Stimulated activated effector memory CD8-positive, alpha-beta T cell treated with anti-CD3 and anti-CD28 coated beads, Interleukin-12 subunit alpha, Interleukin-12 subunit beta, amount 100 ng/mL, for 72 hours (primary cell): Measurements from ENCODE around the gene FBXO42.
"Not testable (repeated sequence)": the region's sequence is repeated elsewhere in the genome, so short reads cannot be mapped to it uniquely, and the experiment has no call there.

Source experiments
- ATAC-seq: fragments of 150-1000 bp; cut with Tn5 transposase; 2 replicates; pipeline ENCODE4 v1.10.0; 2021
- DNase-seq, 2 donors: peaks; one replicate each; pipeline ENCODE4 v3.0.0; 2021 to 2022; ENCODE audit warnings: low spot score in 2 of 2
- H3K27ac Mint-ChIP-seq: one replicate; pipeline ENCODE4 v1.8.0; 2022; ENCODE audit warnings: mild to moderate bottlenecking, mixed read lengths
- H3K36me3 Mint-ChIP-seq: one replicate; pipeline ENCODE4 v1.8.0; 2022; ENCODE audit warnings: mild to moderate bottlenecking, mixed read lengths
- H3K4me1 Mint-ChIP-seq: one replicate; pipeline ENCODE4 v1.8.0; 2022; ENCODE audit warnings: mixed read lengths
- H3K4me3 Mint-ChIP-seq: one replicate; pipeline ENCODE4 v1.8.0; 2022; ENCODE audit warnings: mild to moderate bottlenecking, mixed read lengths
- H3K9me3 Mint-ChIP-seq: one replicate; pipeline ENCODE4 v1.8.0; 2022; ENCODE audit warnings: mixed read lengths

FBXO42 gene

DNA sequence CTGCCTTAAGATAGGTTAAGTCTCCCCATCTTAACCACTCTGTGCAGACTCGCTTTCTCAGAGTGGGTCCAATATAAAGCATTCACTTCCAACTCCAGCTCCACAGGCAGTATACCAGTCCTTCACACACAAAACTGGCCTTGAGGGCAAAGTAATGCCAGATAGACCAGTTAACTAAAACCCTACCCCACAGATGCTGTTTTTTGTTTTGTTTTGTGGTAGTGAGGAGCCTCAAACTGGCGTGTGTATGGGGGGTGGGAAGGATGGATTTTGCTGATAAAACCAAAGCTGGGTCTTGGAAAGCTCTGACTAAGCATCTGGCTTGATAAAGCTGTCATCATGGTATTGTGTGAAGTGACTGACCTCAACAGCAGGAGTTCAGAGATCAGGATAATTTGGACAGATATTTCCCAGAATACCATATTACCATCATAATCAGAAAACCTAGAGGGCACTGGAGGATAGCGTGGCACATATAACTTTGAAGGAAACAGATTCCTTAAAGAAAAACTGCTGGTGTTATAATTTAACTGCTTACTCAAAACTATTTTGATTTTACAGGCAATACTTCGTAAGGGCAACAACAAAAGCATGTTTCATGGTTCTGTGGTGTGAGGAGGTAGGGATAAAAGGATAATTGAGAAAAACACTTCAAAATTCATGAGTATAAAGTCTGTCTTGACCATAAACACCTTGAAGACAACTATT lies 85.7 kb downstream of the FBXO42 start:
- Mint-ChIP-seq H3K27ac (peak overlapping the region; percentile 20), H3K36me3 (peaks cover 44% of the 10 kb centered on the region), H3K9me3 (no peaks in the 10 kb centered on the region), H3K4me3 (no peak overlapping the region), H3K4me1 (peaks cover 28% of the 10 kb centered on the region)
- ATAC-seq (no peak), DNase-seq (no peak)

DNA sequence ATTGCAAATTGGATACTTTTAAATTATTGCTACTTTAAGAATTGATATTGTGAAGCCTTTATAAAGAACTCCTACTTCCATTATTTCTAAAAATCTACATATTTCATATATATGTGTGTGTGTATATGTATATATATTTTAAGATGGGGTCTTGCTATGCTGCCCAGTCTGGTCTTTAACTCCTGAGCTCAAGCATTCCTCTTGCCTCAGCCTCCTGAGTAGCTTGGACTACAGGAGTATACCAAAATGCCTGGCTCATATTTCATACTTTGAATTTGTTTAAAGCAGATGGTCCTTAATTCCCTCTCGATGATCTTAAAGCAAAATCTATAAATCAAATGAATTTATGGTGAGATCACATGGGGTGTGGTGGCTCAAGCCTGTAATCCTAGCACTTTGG lies 90.2 kb downstream of the FBXO42 start:
- Mint-ChIP-seq H3K4me3 (no peak overlapping the region), H3K4me1 (peaks cover 7% of the 10 kb centered on the region), H3K9me3 (no peaks in the 10 kb centered on the region), H3K27ac (no peak overlapping the region), H3K36me3 (peaks cover 32% of the 10 kb centered on the region)
- ATAC-seq (no peak), DNase-seq (no peak)

DNA sequence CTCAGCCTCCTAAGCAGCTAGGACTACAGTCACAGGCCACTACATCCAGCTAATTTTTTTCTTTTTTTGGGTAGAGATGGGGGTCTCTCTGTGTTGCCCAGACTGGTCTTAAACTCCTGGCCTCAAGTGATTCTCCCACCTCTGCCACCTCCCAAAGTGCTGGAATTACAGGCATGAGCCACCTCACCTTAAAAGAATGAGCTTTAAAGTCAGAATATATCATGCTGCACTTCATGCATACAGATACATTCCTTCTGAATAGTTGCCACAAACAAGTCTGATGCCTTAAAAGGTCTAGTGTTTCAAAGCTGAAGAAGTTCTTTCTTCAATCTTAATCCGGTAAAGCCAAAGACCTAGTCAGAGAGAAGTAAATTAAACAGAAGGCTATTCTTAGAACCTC lies 91.5 kb downstream of the FBXO42 start:
- no peak overlapping the region for H3K27ac Mint-ChIP-seq
- H3K4me3 Mint-ChIP-seq, result no peak overlapping the region
- H3K36me3 Mint-ChIP-seq, result peaks cover 36% of the 10 kb centered on the region
- DNase-seq (no peak), ATAC-seq (no peak)
- H3K4me1 Mint-ChIP-seq, result no peaks in the 10 kb centered on the region
- no peaks in the 10 kb centered on the region for H3K9me3 Mint-ChIP-seq

GRCh38 chr1:16258591-16259135 lies 93.6 kb downstream of the FBXO42 start:
- H3K4me3 Mint-ChIP-seq, result no peak overlapping the region
- H3K4me1 Mint-ChIP-seq, result no peaks in the 10 kb centered on the region
- ATAC-seq (no peak), DNase-seq (no peak)
- peaks cover 51% of the 10 kb centered on the region for H3K36me3 Mint-ChIP-seq
- peak overlapping the region; percentile 40 for H3K27ac Mint-ChIP-seq
- H3K9me3 Mint-ChIP-seq, result no peaks in the 10 kb centered on the region

GRCh38 chr1:16257968-16258367 lies 94.3 kb downstream of the FBXO42 start:
- Mint-ChIP-seq H3K27ac (peak overlapping the region; percentile 32), H3K9me3 (no peaks in the 10 kb centered on the region)

DNA sequence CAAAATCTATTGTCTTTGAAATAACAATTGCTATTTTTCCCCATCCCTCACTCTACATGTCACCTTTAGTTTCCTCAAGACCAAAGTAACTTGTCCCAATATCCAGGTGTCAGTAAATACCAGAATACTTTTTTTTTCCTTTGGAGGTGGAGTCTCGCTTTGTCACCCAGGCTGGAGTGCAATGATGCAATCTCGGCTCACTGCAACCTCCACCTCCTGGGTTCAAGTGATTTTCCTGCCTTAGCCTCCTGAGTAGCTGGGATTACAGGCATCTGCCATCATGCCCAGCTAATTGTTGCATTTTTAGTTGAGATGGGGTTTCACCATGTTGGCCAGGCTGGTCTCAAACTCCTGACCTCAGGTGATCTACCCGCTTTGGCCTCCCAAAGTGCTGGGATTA lies 94.7 kb downstream of the FBXO42 start:
- Mint-ChIP-seq H3K27ac (peak overlapping the region; percentile 32), H3K36me3 (peaks cover 55% of the 10 kb centered on the region)
- H3K9me3 Mint-ChIP-seq, ATAC-seq, DNase-seq, H3K4me1 Mint-ChIP-seq, H3K4me3 Mint-ChIP-seq: not testable (repeated sequence)

More at GRCh38 chr1:16257968-16258367, 94.3 kb downstream of the FBXO42 start:
- no peak for ATAC-seq
- Mint-ChIP-seq H3K36me3 (peaks cover 51% of the 10 kb centered on the region), H3K4me1 (no peaks in the 10 kb centered on the region), H3K4me3 (no peak overlapping the region)
- no peak for DNase-seq

GRCh38 chr1:16256478-16256877 lies 95.8 kb downstream of the FBXO42 start:
- Mint-ChIP-seq H3K4me1 (no peaks in the 10 kb centered on the region), H3K27ac (peak overlapping the region; percentile 75)

GRCh38 chr1:16254263-16254928 lies 97.9 kb downstream of the FBXO42 start:
- H3K36me3 Mint-ChIP-seq, result peaks cover 68% of the 10 kb centered on the region
- peak overlapping the region; percentile 59 for H3K27ac Mint-ChIP-seq

More at GRCh38 chr1:16256478-16256877, 95.8 kb downstream of the FBXO42 start:
- ATAC-seq, result no peak
- no peak overlapping the region for H3K4me3 Mint-ChIP-seq
- peaks cover 61% of the 10 kb centered on the region for H3K36me3 Mint-ChIP-seq
- H3K9me3 Mint-ChIP-seq, result no peaks in the 10 kb centered on the region
- DNase-seq, result no peak

DNA sequence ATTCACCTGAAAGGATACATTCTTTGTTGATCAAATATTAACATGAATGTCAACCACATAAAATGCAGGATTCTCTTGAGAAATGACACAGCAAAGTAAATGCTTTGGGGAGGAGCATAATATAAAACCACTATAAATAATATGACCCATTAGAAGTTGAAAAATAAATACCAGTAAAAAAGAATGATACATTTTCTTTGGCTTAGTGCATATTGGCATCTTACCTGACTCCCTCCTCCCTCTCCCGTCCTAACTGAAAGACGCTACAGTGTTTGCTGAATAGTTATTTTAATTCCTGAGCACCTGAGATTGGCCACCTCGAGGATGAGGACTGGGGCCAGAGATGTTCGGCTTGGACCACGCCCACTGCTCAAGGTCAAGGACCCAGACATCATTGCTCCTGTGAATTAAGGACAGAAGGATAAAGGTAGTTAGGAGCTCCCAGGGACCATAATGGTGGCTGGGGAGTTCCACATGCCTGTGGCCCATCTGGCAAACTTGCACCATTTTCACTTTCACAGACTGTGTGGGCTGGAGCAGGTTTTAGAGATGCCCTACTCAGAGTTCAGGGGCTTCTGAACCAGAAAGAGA lies 98.9 kb downstream of the FBXO42 start:
- Mint-ChIP-seq H3K4me3 (no peak overlapping the region), H3K36me3 (peaks cover 72% of the 10 kb centered on the region), H3K27ac (peak overlapping the region; percentile 59), H3K9me3 (no peaks in the 10 kb centered on the region), H3K4me1 (peaks cover 11% of the 10 kb centered on the region)
- DNase-seq, result no peak
- ATAC-seq, result no peak

More at GRCh38 chr1:16254263-16254928, 97.9 kb downstream of the FBXO42 start:
- DNase-seq (no peak), ATAC-seq (no peak)
- no peak overlapping the region for H3K4me3 Mint-ChIP-seq
- peaks cover 5% of the 10 kb centered on the region for H3K4me1 Mint-ChIP-seq
- H3K9me3 Mint-ChIP-seq, result no peaks in the 10 kb centered on the region

GRCh38 chr1:16252912-16253311 lies 99.4 kb downstream of the FBXO42 start:
- H3K36me3 Mint-ChIP-seq, result peaks cover 77% of the 10 kb centered on the region
- H3K4me1 Mint-ChIP-seq, result peaks cover 11% of the 10 kb centered on the region
- H3K27ac Mint-ChIP-seq, result no peak overlapping the region
- no peak for DNase-seq
- no peak overlapping the region for H3K4me3 Mint-ChIP-seq
- no peaks in the 10 kb centered on the region for H3K9me3 Mint-ChIP-seq
- no peak for ATAC-seq

DNA sequence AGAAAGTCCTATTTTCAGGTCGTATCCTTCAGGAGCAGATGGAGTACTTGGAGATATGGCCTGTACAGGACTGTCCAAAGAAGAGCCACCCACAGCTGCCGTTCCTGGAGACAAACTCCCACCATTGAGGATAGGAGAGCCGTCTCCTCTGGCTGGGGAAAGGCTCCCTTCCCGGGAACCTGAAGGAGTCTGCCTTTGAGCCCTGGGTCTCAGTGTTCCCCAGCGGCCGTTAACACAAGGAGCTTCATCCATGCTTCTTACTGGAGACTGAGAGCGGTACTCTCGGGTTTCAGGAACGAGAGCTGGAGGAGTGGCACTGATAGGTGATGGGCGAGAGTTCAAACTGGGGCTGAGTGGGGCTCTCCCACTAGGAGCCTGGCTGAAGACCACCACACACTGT lies 100.9 kb downstream of the FBXO42 start:
- Mint-ChIP-seq H3K4me3 (no peak overlapping the region), H3K27ac (no peak overlapping the region), H3K9me3 (no peaks in the 10 kb centered on the region), H3K36me3 (peaks cover 88% of the 10 kb centered on the region), H3K4me1 (peaks cover 11% of the 10 kb centered on the region)
- DNase-seq, result no peak
- no peak for ATAC-seq

- ATAC-seq (no peak), DNase-seq (no peak)
- Mint-ChIP-seq H3K4me3 (no peak overlapping the region), H3K4me1 (peaks cover 11% of the 10 kb centered on the region), H3K9me3 (no peaks in the 10 kb centered on the region), H3K27ac (no peak overlapping the region), H3K36me3 (peaks cover 87% of the 10 kb centered on the region)
These were observed 101.6 kb downstream of the FBXO42 start for GRCh38 chr1:16250524-16251251.

- H3K4me1 Mint-ChIP-seq, result peaks cover 11% of the 10 kb centered on the region
- peak overlapping the region; percentile 58 for H3K27ac Mint-ChIP-seq
- no peaks in the 10 kb centered on the region for H3K9me3 Mint-ChIP-seq
- no peak overlapping the region for H3K4me3 Mint-ChIP-seq
- ATAC-seq (no peak), DNase-seq (no peak)
- H3K36me3 Mint-ChIP-seq, result peaks cover 77% of the 10 kb centered on the region
These were observed 102.6 kb downstream of the FBXO42 start for GRCh38 chr1:16249596-16250241.

- Mint-ChIP-seq H3K9me3 (no peaks in the 10 kb centered on the region), H3K4me3 (no peak overlapping the region), H3K4me1 (peaks cover 17% of the 10 kb centered on the region), H3K27ac (peak overlapping the region; percentile 58), H3K36me3 (peaks cover 69% of the 10 kb centered on the region)
- ATAC-seq (peak; percentile 38), DNase-seq (no peak)
These were observed 103.4 kb downstream of the FBXO42 start for GRCh38 chr1:16248603-16249516.
